ENCODE results near the gene RABGAP1. TPM values are rescaled to one million over a fixed set of nuclear protein-coding genes. Genes with fewer than 3 reads are reported as not detected.

RABGAP1 gene
- total RNA-seq, 1 donor from 2014 or later = 44.7 TPM

DNA sequence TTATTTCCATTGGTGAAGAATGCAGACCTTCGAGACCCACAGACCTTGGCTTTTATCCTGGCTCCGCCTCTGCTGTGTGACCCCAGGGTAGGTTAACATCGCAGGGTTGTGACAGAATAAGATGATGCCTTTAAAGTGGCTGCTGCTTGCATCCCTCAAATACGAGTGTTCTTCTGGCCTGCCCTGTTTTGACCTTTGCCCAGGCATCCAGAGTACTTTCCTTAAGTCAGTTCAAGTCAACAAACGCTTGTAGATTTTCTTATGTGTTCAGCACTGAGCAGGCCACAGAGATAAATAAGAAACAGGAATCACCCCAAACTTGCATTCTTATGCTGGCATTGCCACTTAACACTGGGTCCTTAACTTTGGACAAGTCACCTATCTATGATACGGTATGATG is 142.9 kb downstream of the RABGAP1 start:
- Histone ChIP-seq H3K9ac (ENCODE audit: low read length) (no peak overlapping the region), H3K9me3 (ENCODE audit: insufficient read depth, low read depth, low read length) (no peaks in the 10 kb centered on the region), H3K4me3 (ENCODE audit: insufficient read depth, low read depth, low read length) (no peak overlapping the region), H3K79me2 (ENCODE audit: insufficient read depth, low read length) (no peaks in the 10 kb centered on the region), H3K36me3 (ENCODE audit: insufficient read depth, low read length) (peaks cover 10% of the 10 kb centered on the region), H3K27ac (ENCODE audit: low read depth, low read length) (no peak overlapping the region), H3K4me1 (ENCODE audit: insufficient read depth, low read length) (peaks cover 5% of the 10 kb centered on the region), H3K27me3 (ENCODE audit: insufficient read depth, low read length) (no peaks in the 10 kb centered on the region), H4K20me1 (ENCODE audit: insufficient read depth, low read length) (peaks cover 4% of the 10 kb centered on the region), H3K4me2 (ENCODE audit: low read length) (no peak overlapping the region), H2AFZ (ENCODE audit: low read depth, low read length) (no peak overlapping the region)
- Mint-ChIP-seq H3K4me1 (ENCODE audit: low read depth, unreplicated experiment) (peaks cover 6% of the 10 kb centered on the region), H3K27me3 (ENCODE audit: low read depth, unreplicated experiment) (no peaks in the 10 kb centered on the region), H3K9me3 (ENCODE audit: unreplicated experiment) (no peaks in the 10 kb centered on the region), H3K36me3 (ENCODE audit: low read depth, unreplicated experiment) (peaks cover 6% of the 10 kb centered on the region), H3K4me3 (ENCODE audit: unreplicated experiment) (no peak overlapping the region), H3K27ac (ENCODE audit: unreplicated experiment) (no peak overlapping the region)
- DNase-seq (ENCODE audit: low read depth) (no peak), FAIRE-seq (no peak)
- TF ChIP-seq CTCF (IDR thresholded peaks at IDR 0.05; ENCODE audit: insufficient read depth, low read depth, low read length) (no peak), EZH2 (IDR thresholded peaks at IDR 0.05; ENCODE audit: insufficient read depth, low read length) (no peak)

DNA sequence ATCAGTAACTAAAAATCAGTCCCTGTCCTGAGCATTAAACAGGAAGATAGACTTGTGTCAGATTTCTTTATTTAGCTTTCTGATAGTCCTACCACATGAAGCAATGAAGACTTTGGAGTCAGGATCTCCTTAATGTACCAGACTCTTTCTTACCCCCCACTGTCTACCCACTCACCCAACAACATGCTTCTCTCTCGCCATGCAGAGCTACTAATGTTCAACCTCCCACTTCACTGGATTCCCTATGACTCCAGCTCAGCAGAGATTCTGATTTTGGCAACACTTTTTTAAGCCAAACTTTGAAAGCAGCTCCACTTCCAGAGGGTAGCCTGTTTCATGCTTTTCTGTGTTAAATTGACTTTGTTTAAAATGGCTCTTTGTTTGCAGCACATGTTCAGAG is 143.4 kb downstream of the RABGAP1 start:
- Histone ChIP-seq H3K36me3 (ENCODE audit: insufficient read depth, low read length) (peaks cover 10% of the 10 kb centered on the region), H4K20me1 (ENCODE audit: insufficient read depth, low read length) (peaks cover 4% of the 10 kb centered on the region), H2AFZ (ENCODE audit: low read depth, low read length) (no peak overlapping the region), H3K4me1 (ENCODE audit: insufficient read depth, low read length) (peaks cover 5% of the 10 kb centered on the region), H3K27ac (ENCODE audit: low read depth, low read length) (no peak overlapping the region), H3K9ac (ENCODE audit: low read length) (no peak overlapping the region), H3K4me3 (ENCODE audit: insufficient read depth, low read depth, low read length) (no peak overlapping the region), H3K4me2 (ENCODE audit: low read length) (no peak overlapping the region), H3K79me2 (ENCODE audit: insufficient read depth, low read length) (no peaks in the 10 kb centered on the region), H3K27me3 (ENCODE audit: insufficient read depth, low read length) (no peaks in the 10 kb centered on the region), H3K9me3 (ENCODE audit: insufficient read depth, low read depth, low read length) (no peaks in the 10 kb centered on the region)
- no peaks in the 10 kb centered on the region for H3K27me3 Mint-ChIP-seq (ENCODE audit: low read depth, unreplicated experiment)
- peaks cover 6% of the 10 kb centered on the region for H3K4me1 Mint-ChIP-seq (ENCODE audit: low read depth, unreplicated experiment)
- no peaks in the 10 kb centered on the region for H3K9me3 Mint-ChIP-seq (ENCODE audit: unreplicated experiment)
- peaks cover 6% of the 10 kb centered on the region for H3K36me3 Mint-ChIP-seq (ENCODE audit: low read depth, unreplicated experiment)
- no peak for FAIRE-seq
- H3K4me3 Mint-ChIP-seq (ENCODE audit: unreplicated experiment) = no peak overlapping the region
- no peak overlapping the region for H3K27ac Mint-ChIP-seq (ENCODE audit: unreplicated experiment)
- DNase-seq (ENCODE audit: low read depth) = no peak
- TF ChIP-seq CTCF (IDR thresholded peaks at IDR 0.05; ENCODE audit: insufficient read depth, low read depth, low read length) (no peak), EZH2 (IDR thresholded peaks at IDR 0.05; ENCODE audit: insufficient read depth, low read length) (no peak)

GRCh38 chr9:123085916-123086315 is 145.1 kb downstream of the RABGAP1 start:
- Histone ChIP-seq H3K79me2 (ENCODE audit: insufficient read depth, low read length) (no peaks in the 10 kb centered on the region), H3K4me3 (ENCODE audit: insufficient read depth, low read depth, low read length) (no peak overlapping the region), H3K4me2 (ENCODE audit: low read length) (no peak overlapping the region), H4K20me1 (ENCODE audit: insufficient read depth, low read length) (peaks cover 11% of the 10 kb centered on the region), H3K9ac (ENCODE audit: low read length) (no peak overlapping the region), H3K27ac (ENCODE audit: low read depth, low read length) (no peak overlapping the region), H3K27me3 (ENCODE audit: insufficient read depth, low read length) (no peaks in the 10 kb centered on the region), H3K4me1 (ENCODE audit: insufficient read depth, low read length) (peaks cover 5% of the 10 kb centered on the region), H2AFZ (ENCODE audit: low read depth, low read length) (no peak overlapping the region), H3K36me3 (ENCODE audit: insufficient read depth, low read length) (peaks cover 12% of the 10 kb centered on the region), H3K9me3 (ENCODE audit: insufficient read depth, low read depth, low read length) (no peaks in the 10 kb centered on the region)
- Mint-ChIP-seq H3K27ac (ENCODE audit: unreplicated experiment) (no peak overlapping the region), H3K4me1 (ENCODE audit: low read depth, unreplicated experiment) (peaks cover 14% of the 10 kb centered on the region), H3K36me3 (ENCODE audit: low read depth, unreplicated experiment) (peaks cover 8% of the 10 kb centered on the region), H3K27me3 (ENCODE audit: low read depth, unreplicated experiment) (no peaks in the 10 kb centered on the region), H3K9me3 (ENCODE audit: unreplicated experiment) (no peaks in the 10 kb centered on the region), H3K4me3 (ENCODE audit: unreplicated experiment) (no peak overlapping the region)
- TF ChIP-seq CTCF (IDR thresholded peaks at IDR 0.05; ENCODE audit: insufficient read depth, low read depth, low read length) (no peak), EZH2 (IDR thresholded peaks at IDR 0.05; ENCODE audit: insufficient read depth, low read length) (no peak)
- DNase-seq (ENCODE audit: low read depth) = no peak
- no peak for FAIRE-seq

All from astrocyte (in vitro differentiated cells and primary cell).